ENCODE measurements around the gene IL9. TPM values are rescaled to one million over a fixed set of nuclear protein-coding genes. Genes with fewer than 3 reads are reported as not detected.

IL9 gene
- total and polyA plus RNA-seq, 10 of the 15 experiments (the other 5 are each of a cell fraction or from before 2014, with no cell fraction given), result not detected

- TF ChIP-seq MYC (IDR thresholded peaks at IDR 0.05; ENCODE audit: insufficient read depth, insufficient read length, insufficient replicate concordance, low read length, severe bottlenecking), result no peak
- TF ChIP-seq ZNF207 (IDR thresholded peaks at IDR 0.05; ENCODE audit: borderline replicate concordance), result no peak
- TF ChIP-seq ATF2 (IDR thresholded peaks at IDR 0.05; ENCODE audit: low read length), result no peak
- TF ChIP-seq CREB1 (IDR thresholded peaks at IDR 0.05; ENCODE audit: low read depth), result no peak
Observed at GRCh38 chr5:135869276-135869675, 26.4 kb downstream of the IL9 start (continued).

GRCh38 chr5:135868681-135869080 lies 27.0 kb downstream of the IL9 start:
- no peaks in the 10 kb centered on the region for H3K36me3 ChIP-seq (ENCODE audit: control insufficient read depth in 2 of 2, insufficient read depth in 2 of 2, low read length in 1 of 2)
- H3K4me2 ChIP-seq (ENCODE audit: control insufficient read depth, insufficient read depth), result no peak overlapping the region
- no peak overlapping the region for H3K27ac ChIP-seq (ENCODE audit: control insufficient read depth, insufficient read depth)
- 0% methylated on average over 2 of the region's 2 CpGs for WGBS (ENCODE audit: insufficient coverage, insufficient replicate concordance, low lambda C conversion rate, missing lambda C conversion rate)
- intact Hi-C loops (cut with micrococcal nuclease; ENCODE audit: unreplicated experiment), result no loop called here
- no peaks in the 10 kb centered on the region for H3K4me1 ChIP-seq (ENCODE audit: control insufficient read depth, insufficient read depth, low read length)
- H2AFZ ChIP-seq (ENCODE audit: control insufficient read depth, low read depth, low read length), result no peak overlapping the region
- H3K9ac ChIP-seq (ENCODE audit: control insufficient read depth, insufficient read depth, low read length), result no peak overlapping the region
- no peaks in the 10 kb centered on the region for H4K20me1 ChIP-seq (ENCODE audit: control insufficient read depth, insufficient read depth)
- CTCF ChIA-PET, result no interaction called here
- POLR2A ChIA-PET, result no interaction called here
- DNase-seq (ENCODE audit: low read depth, low spot score) (no peak), ATAC-seq (no peak), FAIRE-seq (no peak)
- SMC1A ChIA-PET (ENCODE audit: uncharacterized antibody, unreplicated experiment), result no interaction called here
- BruUV-seq (replicated peaks), result no TSS peak
- no peaks in the 10 kb centered on the region for H3K79me2 ChIP-seq (ENCODE audit: control insufficient read depth, insufficient read depth, low read length)
- RAD21 ChIA-PET (ENCODE audit: unreplicated experiment), result interaction anchor here (0.6 kb wide), 1 partner anchor 300 kb away, joined by 3 read pairs; no protein-coding TSS in a partner anchor
- no peak overlapping the region for H3K4me3 ChIP-seq
- in situ Hi-C loops (cut with MboI), result no loop called here
- no peaks in the 10 kb centered on the region for H3K9me3 ChIP-seq (replicated peaks; ENCODE audit: control insufficient read depth, insufficient read depth, low read length)
- H3K27me3 ChIP-seq (replicated peaks in 1 of 2; ENCODE audit: control insufficient read depth in 2 of 2, insufficient read depth in 2 of 2, low read length in 1 of 2), result no peaks in the 10 kb centered on the region; a peak in 1 of 4 replicates
- TF ChIP-seq ASH2L (IDR thresholded peaks at IDR 0.05; ENCODE audit: borderline replicate concordance, low read depth) (no peak), NFIC (IDR thresholded peaks at IDR 0.05; ENCODE audit: low read depth, low read length) (no peak), SIN3A (IDR thresholded peaks at IDR 0.05; ENCODE audit: low read depth, low read length) (no peak), ZBTB4 (CRISPR knock-in tag; IDR thresholded peaks at IDR 0.05) (no peak), SUPT20H (IDR thresholded peaks at IDR 0.05; ENCODE audit: borderline replicate concordance, control insufficient read depth, low read depth, low read length) (no peak), TBL1XR1 (IDR thresholded peaks at IDR 0.05; ENCODE audit: low read depth, low read length) (no peak), FOS (IDR thresholded peaks at IDR 0.05; ENCODE audit: borderline replicate concordance, extremely low read depth, insufficient read length) (no peak), ZBTB33 (IDR thresholded peaks at IDR 0.05) (no peak), LARP7 (IDR thresholded peaks at IDR 0.05) (no peak), HDGF (IDR thresholded peaks at IDR 0.05) (no peak), IKZF2 (IDR thresholded peaks at IDR 0.05) (no peak), KAT2A (conservative IDR thresholded peaks at IDR 0.05; ENCODE audit: control insufficient read depth, low read depth, low read length) (no peak), EZH2 (IDR thresholded peaks at IDR 0.05; ENCODE audit: borderline replicate concordance, control insufficient read depth, low read depth, low read length) (no peak)
